Right renal pelvis (tissue), 4 donors: Measurements from ENCODE around the gene PLEKHA8. TPM values are rescaled to one million over a fixed set of nuclear protein-coding genes. Genes with fewer than 3 reads are reported as not detected.

Source experiments
- DNase-seq, 4 donors: peaks; one replicate each; pipeline ENCODE4 v3.0.0-alpha.2; 2013; ENCODE audit warnings: low read depth in 4 of 4, low spot score in 3 of 4, missing footprints in 1 of 4
- polyA plus RNA-seq, 4 donors: library from polyadenylated mRNA; unstranded; fragments of 120-200 nt; gene quantifications; one replicate each; pipeline ENCODE4 v1.2.1, GENCODE V29; 2013; ENCODE audit not compliant: insufficient read length in 4 of 4

Gene PLEKHA8
- polyA plus RNA-seq, 4 donors, result 16.5 to 19.4 (median 18.0) TPM

DNA sequence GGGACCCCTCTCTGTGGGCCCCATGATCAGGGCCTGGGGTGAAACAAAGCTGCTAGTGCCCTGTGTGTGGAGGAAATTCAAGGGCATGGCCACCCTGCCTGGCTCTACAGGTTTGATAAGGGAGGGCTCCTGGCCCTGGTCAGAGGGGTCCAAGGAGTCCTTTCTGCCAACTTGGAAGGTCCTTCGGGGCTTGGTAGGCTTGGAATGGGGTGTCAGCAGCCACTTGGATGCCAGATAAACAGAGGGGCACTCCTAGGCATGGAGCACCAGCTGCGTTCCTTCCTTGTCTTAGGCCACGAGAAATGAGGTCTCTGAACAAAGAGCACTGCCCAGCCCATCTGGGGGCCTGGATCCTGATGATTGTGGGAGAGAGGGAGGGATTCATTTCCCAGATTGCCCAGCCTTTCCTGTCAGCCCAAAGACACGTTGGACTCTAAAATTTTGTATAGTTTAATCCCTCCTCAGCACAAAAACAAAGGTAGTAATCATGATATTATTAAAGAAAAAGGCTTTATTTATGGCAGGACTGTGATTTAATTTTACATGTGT is 111.7 kb downstream of the PLEKHA8 start:
- DNase-seq, result no peak

DNA sequence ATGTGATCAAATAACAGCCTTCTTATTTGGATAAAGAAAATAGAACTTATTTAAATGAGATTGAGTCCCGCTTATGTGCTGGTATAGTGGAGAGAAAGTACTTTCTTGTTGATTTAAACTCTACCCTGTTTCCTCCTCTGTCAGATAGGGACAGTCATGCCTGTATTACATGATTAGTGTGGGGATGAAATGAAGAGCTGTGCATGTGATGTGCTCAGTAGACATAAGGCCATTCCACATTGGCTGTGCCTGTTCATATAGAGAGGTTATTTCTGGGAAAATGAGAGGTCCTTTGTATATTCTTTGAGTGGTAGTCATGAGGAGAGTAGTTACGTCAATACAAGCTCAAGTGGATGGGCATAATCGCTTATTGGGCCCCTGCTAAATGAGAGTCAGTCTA is 112.2 kb downstream of the PLEKHA8 start:
- DNase-seq, result no peak

DNA sequence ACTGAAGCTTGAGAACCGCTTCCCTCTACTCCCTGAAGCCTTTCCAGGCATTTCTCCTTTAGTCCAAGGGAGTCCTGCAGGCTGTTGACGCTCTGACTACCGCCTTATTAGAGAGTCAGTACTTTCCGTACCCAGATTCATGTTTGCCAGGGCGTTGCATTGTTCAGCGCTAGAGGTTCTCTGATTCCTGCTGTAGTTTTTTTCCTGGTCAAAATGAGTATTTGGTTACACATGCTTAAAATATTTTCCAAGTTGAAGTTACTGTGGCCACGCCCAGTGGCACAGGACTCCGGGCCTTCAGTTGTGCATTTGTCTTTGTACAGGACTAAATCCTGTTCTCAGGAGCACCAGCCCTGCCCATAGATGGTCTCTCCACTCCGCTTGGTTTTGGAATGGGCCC is 114.5 kb downstream of the PLEKHA8 start:
- no peak for DNase-seq

- no peak for DNase-seq
Observed at GRCh38 chr7:30143748-30144251, 115.6 kb downstream of the PLEKHA8 start.

- DNase-seq, result no peak
Observed at GRCh38 chr7:30144657-30145306, 116.6 kb downstream of the PLEKHA8 start.

- no peak for DNase-seq
Observed at GRCh38 chr7:30145426-30145970, 117.3 kb downstream of the PLEKHA8 start.

DNA sequence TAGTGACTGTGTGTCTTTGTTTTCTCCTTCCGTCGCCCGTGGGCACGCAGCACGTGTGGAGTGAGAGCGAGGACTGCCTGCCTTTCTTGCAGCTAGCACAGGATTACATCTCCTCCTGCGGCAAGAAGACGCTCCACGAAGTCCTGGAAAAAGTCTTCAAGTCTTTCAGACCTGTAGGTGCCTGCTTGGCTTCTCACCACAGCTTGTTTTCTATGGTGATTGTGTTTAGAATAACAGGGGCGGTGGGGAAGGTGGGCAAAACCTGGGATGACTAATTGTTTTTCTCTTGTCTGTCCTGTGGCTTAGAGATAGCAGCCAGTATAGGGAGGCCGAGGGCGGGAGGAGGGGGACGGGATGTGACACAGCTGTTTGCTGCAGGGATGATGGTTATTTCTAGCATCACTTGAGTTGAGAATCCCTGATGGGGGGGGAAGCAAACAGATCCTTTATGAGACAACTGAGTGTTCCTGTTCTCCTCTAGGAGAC is 118.0 kb downstream of the PLEKHA8 start:
- DNase-seq, result no peak

DNA sequence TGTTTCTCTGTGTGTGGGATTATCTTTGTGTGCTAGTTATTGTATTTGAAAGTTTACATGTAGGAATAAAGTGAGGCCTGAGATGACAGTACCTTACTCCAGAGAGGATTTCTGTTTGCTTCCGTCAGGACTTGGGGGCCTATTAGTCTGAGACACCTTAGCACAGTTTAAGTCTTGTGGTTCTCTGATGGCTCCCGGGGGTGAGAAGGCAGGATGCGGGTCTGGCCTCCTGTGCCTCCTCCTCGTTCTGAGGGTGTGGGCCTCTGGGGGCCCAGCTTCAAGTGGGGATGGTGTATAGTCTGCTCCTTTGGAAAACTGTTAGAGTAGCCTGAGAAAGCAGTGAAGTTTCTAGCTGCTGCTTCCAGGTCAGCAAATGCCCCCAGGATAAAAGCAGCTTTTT is 119.0 kb downstream of the PLEKHA8 start:
- DNase-seq, result no peak

DNA sequence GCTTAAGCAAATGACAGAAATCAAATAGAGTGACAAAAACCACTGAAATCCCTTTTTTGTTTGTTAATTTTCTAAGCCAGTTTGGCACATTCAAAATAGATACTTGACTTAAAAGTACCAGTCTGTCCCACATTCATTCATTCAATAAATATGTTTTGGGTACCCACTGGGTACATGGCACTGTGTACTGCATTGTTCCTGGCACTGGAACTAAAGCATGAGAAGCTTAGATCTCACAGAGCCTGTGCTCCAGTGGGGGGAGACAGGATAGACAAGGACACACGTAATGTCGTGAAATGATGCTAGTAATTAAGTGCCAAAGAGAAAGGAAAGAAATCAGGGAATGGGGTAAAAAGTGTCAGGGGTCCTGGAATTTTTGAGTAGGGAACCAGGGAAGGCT is 119.6 kb downstream of the PLEKHA8 start:
- no peak for DNase-seq

- no peak for DNase-seq
Observed at GRCh38 chr7:30148426-30148825, 120.2 kb downstream of the PLEKHA8 start.

GRCh38 chr7:30148951-30149459 is 120.8 kb downstream of the PLEKHA8 start:
- no peak for DNase-seq

DNA sequence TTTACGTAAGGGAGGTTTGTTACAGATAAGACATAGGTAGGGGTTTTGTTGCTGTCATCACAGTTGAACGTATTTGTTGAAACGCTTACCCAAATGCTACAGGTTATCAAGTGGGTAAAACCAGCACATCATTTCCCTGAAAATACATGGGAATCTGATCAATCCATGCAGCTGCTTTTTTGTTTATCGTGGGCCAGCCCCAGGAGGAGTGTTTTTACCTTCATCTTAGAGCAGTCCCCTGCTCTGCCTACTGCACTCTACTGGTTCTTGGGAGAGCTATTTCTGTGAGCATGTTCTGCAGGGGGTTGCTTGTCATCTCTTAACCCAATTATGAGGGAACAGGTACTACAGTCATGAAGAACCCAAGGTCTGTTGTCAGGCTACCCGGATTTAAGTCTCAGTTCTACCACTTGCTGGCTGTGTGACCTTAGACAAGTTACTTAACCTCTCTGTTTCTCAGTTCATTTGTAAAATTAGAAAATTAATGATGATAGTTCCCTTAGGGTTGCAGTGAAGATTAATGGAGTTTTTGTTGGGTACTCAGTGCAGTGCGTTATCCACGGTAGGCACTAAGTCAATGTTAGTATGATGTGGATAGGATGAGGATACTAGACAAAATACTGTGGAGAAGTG is 121.5 kb downstream of the PLEKHA8 start:
- no peak for DNase-seq

DNA sequence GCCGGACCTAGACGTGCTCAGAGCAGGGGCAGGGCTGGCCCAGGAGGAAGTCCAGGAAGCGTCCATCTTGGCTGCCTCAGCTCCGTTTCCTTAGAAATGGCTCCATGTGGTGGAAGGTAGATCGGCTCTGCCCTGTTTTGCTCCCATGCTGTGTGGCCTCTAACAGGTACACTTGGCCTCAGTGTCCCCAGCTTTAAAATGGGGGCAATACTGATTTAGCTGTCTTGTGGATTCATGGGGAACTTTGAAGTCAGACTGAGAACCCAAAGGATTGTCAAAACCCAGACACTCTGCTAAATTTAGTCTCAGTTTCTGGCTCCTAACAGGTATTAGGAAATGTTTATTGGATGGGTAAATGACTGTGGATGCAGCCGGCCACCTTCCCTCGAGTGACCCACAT is 122.5 kb downstream of the PLEKHA8 start:
- no peak for DNase-seq

GRCh38 chr7:30154111-30154587 is 125.9 kb downstream of the PLEKHA8 start:
- no peak for DNase-seq

- no peak for DNase-seq
Observed at GRCh38 chr7:30155481-30155880, 127.3 kb downstream of the PLEKHA8 start.

GRCh38 chr7:30157204-30157603 is 129.0 kb downstream of the PLEKHA8 start:
- DNase-seq, result no peak

DNA sequence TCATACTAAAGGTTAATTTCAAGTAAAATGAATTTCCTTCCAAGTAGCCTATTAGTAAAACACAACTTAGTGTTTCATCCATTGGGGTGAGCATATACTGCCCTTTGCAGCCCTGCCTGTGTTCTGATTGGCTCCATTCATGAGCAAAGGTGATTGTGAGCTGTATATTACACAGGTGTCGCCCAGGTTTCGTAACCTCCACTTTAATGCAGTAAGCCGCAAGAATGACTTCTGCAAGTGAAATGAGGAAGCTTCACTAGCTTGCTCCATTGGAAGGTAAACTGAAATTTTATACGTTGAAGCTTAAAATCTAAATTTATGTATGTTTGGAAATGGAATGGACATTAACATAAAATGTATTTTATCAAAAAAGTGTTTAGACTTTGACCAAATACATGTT is 131.0 kb downstream of the PLEKHA8 start:
- DNase-seq, result no peak

DNA sequence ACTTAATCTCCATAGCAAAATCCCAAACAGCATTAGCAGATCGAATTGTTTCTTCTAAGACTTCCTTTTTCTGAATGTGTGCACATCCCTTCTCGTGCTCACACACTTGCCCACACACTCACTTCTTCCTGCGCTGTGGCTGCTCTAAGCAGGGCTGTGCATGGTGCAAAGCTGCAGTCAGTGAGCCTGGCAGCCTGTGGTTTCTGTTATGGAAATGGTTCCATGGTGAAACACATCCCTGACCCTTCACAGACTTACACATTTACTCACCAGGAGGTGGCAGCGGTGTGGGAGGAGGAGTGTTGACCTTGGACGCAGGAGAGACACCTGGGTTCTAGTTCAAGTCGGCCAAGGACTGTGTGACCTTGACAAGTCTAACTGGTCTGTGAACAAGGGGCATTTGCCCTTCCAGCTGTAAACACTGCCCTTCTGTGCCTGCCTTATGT is 131.5 kb downstream of the PLEKHA8 start:
- DNase-seq, result no peak

DNA sequence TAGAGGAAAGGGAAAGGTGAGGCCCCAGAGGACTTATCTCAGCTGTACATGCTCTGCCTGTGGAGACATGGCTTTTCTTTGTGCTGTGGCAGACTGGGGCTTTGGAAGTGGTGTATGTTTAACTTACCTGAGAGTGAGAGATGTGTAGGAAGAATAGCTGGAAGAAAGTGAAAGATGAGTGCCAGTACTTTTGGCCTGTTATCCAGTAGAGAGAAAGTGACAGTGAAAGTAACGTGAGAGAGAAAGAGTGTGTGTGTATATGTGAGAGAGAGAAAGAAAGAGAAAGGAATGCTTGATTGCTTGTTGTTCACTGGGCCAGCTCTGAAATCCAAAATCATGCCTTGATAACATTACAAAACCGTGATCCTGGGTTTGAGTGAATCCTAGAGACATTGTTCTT is 132.1 kb downstream of the PLEKHA8 start:
- no peak for DNase-seq

DNA sequence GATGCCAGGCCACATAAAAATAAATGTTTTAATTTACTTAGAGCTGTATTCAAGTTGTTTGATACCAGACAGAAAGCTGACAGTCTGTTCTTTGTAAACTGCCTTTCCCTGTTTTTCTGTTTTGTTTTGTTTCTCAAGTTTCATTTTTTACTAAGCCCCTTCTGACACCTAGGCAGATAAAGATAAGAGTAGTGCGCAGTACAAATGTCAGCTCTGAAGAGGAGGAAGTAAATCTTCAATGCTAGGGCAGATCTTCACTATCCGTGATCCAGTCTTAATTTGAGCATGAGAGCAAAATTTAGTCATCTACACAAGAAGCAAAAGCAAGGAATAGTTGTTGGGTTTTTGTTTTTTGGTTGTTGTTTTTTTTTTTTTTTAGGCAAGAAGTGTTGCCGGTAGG is 133.9 kb downstream of the PLEKHA8 start:
- no peak for DNase-seq

DNA sequence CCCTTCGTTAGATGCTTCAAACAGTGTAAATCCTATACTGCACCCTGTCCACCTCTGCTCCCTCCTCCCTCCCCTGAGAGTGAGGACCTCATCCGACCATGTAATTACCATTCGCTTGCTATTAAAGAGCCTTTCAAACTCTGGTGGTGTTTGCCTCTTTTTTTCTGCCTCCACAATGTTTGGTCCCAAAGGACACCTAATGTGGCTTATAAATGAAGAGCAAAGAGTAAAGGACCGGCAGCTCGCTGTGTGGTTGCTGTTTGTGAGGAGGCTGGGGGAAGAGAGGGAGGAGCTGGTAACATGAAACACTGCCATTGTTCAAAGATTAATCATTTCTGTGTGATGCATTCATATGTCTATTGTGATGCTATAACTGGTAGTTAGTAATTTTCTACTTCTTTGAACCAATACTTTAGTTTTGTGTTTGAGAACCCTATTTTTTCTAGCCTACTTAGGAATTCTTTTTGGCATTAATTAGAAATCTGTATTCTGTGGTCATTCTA is 134.5 kb downstream of the PLEKHA8 start:
- DNase-seq, result no peak
